IMR-90 (cell line): ENCODE measurements around the gene PPP1R9A.

ENCODE experiments used
- BHLHE40 ChIP-seq: fragments of 150-350 bp; IDR thresholded peaks from 2 replicates; pipeline ENCODE4 v1.6.1; 2016; ENCODE audit warnings: mild to moderate bottlenecking, low read depth, low read length
- CEBPB ChIP-seq: IDR thresholded peaks from 2 replicates; pipeline ENCODE4 v1.6.1; 2012; ENCODE audit warnings: low read depth, low read length, improper control_type of control experiment
- CTCF ChIP-seq: conservative IDR thresholded peaks from 2 replicates; pipeline ENCODE4 v1.5.1; 2012; ENCODE audit warnings: mild to moderate bottlenecking, low read depth, low read length, improper control_type of control experiment
- MAFK ChIP-seq: IDR thresholded peaks from 2 replicates; pipeline ENCODE4 v1.6.1; 2012; ENCODE audit warnings: low read depth, low read length, improper control_type of control experiment
- MAZ ChIP-seq: IDR thresholded peaks from 2 replicates; pipeline ENCODE4 v1.6.1; 2012; ENCODE audit warnings: low read depth, mild to moderate bottlenecking, low read length, improper control_type of control experiment, moderate library complexity, borderline replicate concordance
- MXI1 ChIP-seq: IDR thresholded peaks from 2 replicates; pipeline ENCODE4 v1.6.1; 2012; ENCODE audit warnings: low read depth, mild to moderate bottlenecking, low read length, moderate library complexity, borderline replicate concordance
- NFE2L2 ChIP-seq: fragments of 150-350 bp; IDR thresholded peaks from 2 replicates; pipeline ENCODE4 v1.6.1; 2016; ENCODE audit warnings: low read depth, mild to moderate bottlenecking, low read length
- POLR2A ChIP-seq: IDR thresholded peaks from 2 replicates; pipeline ENCODE4 v1.6.1; 2012; ENCODE audit warnings: mild to moderate bottlenecking, low read depth, low read length
- RAD21 ChIP-seq: IDR thresholded peaks from 2 replicates; pipeline ENCODE4 v1.6.1; 2012; ENCODE audit warnings: low read length, improper control_type of control experiment
- RFX5 ChIP-seq: IDR thresholded peaks from 2 replicates; pipeline ENCODE4 v1.8.0; 2012; ENCODE audit warnings: low read depth, mild to moderate bottlenecking, low read length, moderate library complexity
- SMC3 ChIP-seq: fragments of 150-350 bp; IDR thresholded peaks from 2 replicates; pipeline ENCODE4 v1.6.1; 2016; ENCODE audit warnings: low read depth, mild to moderate bottlenecking, antibody characterized with exemption, low read length, moderate library complexity
- USF2 ChIP-seq: fragments of 150-350 bp; IDR thresholded peaks from 2 replicates; pipeline ENCODE4 v1.6.1; 2017; ENCODE audit warnings: mild to moderate bottlenecking, antibody characterized with exemption, low read length, low read depth
- TF ChIP-seq, protein P1 (sequence below): fragments of 150-350 bp; IDR thresholded peaks from 2 replicates; pipeline ENCODE4 v1.6.1; 2016; ENCODE audit warnings: low read depth, mild to moderate bottlenecking, low read length, moderate library complexity, borderline replicate concordance

GRCh38 chr7:95219721-95220120 lies 312.3 kb downstream of the PPP1R9A start:
- TF ChIP-seq MAFK, result no peak
- no peak for TF ChIP-seq CTCF
- TF ChIP-seq RAD21, result no peak
- TF ChIP-seq CEBPB, result no peak
- TF ChIP-seq USF2, result no peak
- no peak for TF ChIP-seq RFX5
- no peak for TF ChIP-seq MXI1
- TF ChIP-seq, protein P1, sequence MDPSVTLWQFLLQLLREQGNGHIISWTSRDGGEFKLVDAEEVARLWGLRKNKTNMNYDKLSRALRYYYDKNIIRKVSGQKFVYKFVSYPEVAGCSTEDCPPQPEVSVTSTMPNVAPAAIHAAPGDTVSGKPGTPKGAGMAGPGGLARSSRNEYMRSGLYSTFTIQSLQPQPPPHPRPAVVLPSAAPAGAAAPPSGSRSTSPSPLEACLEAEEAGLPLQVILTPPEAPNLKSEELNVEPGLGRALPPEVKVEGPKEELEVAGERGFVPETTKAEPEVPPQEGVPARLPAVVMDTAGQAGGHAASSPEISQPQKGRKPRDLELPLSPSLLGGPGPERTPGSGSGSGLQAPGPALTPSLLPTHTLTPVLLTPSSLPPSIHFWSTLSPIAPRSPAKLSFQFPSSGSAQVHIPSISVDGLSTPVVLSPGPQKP, result no peak
- TF ChIP-seq SMC3, result no peak
- no peak for TF ChIP-seq POLR2A
- TF ChIP-seq MAZ, result no peak
- TF ChIP-seq BHLHE40, result no peak
- no peak for TF ChIP-seq NFE2L2
